GM21576 (cell line): ENCODE data around the gene CENPX.

Source experiments
- ATAC-seq: cut with Tn5 transposase; IDR thresholded peaks from one replicate; pipeline ENCODE4 v1.9.1; 2021; ENCODE audit warnings: mild to moderate bottlenecking, moderate library complexity; ENCODE audit not compliant: unreplicated experiment

Gene CENPX

GRCh38 chr17:82055023-82055964 is 32.6 kb upstream of the CENPX start:
- ATAC-seq = no peak

DNA sequence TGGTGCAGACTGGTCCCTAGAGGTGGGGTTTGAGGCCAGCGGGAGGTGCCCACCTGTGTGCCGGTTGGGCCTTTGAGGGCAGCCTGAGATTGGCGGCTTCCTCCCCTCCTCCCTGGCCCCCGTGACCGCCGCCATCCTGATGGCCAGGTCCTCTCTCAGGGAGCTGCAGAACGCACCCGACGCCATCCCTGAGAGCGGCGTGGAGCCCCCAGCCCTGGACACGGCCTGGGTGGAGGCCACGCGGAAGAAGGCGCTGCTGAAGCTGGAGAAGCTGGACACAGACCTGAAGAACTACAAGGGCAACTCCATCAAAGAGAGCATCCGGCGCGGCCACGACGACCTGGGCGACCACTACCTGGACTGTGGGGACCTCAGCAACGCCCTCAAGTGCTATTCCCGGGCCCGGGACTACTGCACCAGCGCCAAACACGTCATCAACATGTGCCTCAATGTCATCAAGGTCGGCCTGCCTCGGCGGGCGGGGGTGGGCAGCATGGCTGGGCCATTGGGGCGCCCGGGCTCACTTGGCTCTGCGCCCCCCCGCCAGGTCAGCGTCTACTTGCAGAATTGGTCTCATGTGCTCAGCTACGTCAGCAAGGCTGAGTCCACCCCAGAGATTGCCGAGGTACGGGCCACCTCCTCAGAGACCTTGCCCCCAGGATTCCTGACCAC is 31.8 kb upstream of the CENPX start:
- no peak for ATAC-seq

- ATAC-seq = no peak
Measured at GRCh38 chr17:82053556-82054263, 31.0 kb upstream of the CENPX start.

DNA sequence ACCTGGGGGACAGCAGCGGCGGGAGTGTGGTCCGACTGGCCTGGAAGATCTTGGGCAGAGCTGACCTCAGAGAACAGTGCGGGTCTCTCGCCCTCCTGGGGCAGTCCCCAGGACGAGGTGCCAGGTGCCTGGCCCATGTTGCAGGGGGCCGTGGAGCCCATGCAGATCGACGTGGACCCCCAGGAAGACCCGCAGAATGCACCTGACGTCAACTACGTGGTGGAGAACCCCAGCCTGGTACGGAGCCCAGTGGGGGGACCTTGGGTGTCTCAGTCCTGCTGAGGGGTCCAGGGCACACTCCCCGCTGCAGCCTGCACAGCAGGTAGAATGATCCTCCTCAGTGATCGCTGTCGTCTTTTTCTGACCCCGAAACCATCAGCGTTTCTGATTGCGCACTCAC is 30.5 kb upstream of the CENPX start:
- no peak for ATAC-seq

DNA sequence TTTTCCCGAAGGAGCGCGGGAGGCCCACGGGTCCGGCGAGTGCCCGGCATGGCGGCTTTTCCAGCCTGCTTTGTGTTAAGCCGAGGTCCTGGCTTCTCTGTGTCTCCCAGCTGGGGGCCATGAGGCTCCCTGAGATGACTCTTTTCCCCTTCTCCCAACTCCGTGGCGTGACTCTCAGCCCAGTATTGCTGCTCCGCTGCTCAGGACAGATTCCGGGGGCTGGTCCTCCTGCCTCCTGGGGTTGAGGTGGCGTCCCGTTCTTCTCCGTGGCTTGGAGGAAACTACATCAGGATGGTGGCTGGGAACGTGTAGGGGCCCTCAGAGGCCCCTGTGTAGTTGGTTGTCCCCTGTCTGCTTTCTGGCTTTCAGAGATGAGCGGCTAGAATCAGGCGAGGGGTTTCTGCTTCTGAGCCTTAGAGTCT is 30.0 kb upstream of the CENPX start:
- ATAC-seq = no peak

- ATAC-seq = peak; percentile 55
Measured at GRCh38 chr17:82051776-82052637, 29.3 kb upstream of the CENPX start, which contains the start of the genes GPS1 and RFNG. GPS1 (plus strand) TSS chr17:82051898; CDS start chr17:82051932, 34 bp downstream. RFNG (minus strand) TSS chr17:82051811; CDS start chr17:82051766, 45 bp downstream.

GRCh38 chr17:82050761-82051641 is 28.3 kb upstream of the CENPX start:
- ATAC-seq = no peak

GRCh38 chr17:82050152-82050760 is 27.6 kb upstream of the CENPX start:
- no peak for ATAC-seq

- ATAC-seq = no peak
Measured at GRCh38 chr17:82049521-82049971, 26.9 kb upstream of the CENPX start.

GRCh38 chr17:82049106-82049505 is 26.4 kb upstream of the CENPX start:
- ATAC-seq = no peak

GRCh38 chr17:82048571-82048971 is 25.9 kb upstream of the CENPX start:
- no peak for ATAC-seq

DNA sequence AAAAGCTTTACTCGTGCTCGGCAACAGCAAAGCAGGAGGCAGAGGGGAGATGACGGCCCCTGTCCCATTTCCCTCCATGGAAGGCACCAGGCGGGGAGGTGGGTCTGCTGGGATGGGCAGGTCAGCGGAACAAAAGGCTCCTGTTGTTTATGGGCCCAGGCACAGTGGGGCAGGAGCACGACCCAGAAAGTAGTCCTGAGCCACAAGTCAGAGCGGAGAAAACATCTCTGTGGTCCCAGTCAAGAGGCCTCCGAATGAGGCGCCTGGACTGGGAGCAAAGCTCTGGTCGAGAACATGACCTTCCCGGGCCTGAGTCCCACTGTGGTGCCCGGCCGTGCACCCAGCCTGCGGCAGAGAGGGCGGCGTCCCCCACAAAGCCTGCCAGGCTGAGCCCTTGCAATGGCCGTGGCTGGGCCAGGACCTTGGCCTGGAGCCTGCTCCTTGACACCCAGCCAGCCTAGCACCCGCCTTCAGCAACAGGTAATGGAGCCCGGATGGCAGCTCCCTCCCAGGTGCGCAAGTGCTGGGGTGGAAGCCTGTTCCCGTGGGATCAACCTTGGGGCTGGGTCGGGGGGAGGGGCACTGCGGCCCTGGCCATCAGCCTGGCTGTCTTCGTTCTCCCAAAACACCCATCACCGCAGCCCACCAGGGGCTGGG is 25.4 kb upstream of the CENPX start:
- ATAC-seq = no peak

DNA sequence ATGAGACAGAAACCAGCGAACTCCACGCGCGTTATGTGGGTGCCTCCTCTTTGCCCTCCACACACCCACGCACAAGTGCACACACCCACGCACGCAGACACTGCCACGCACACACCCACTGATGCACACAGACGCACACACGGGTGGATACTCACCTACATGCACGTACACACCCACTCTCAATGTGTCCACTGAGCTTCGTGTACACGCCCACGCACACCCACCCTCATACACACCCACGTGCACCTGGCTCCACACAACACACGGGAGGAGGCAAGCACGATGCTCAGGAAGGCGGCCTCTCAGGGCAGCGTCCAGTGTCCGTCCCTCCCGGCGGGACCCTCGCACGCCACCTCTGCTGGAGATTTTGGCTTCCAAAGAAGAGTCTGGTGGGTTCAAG is 24.7 kb upstream of the CENPX start:
- no peak for ATAC-seq

- ATAC-seq = no peak
Measured at GRCh38 chr17:82046903-82047302, 24.2 kb upstream of the CENPX start.

DNA sequence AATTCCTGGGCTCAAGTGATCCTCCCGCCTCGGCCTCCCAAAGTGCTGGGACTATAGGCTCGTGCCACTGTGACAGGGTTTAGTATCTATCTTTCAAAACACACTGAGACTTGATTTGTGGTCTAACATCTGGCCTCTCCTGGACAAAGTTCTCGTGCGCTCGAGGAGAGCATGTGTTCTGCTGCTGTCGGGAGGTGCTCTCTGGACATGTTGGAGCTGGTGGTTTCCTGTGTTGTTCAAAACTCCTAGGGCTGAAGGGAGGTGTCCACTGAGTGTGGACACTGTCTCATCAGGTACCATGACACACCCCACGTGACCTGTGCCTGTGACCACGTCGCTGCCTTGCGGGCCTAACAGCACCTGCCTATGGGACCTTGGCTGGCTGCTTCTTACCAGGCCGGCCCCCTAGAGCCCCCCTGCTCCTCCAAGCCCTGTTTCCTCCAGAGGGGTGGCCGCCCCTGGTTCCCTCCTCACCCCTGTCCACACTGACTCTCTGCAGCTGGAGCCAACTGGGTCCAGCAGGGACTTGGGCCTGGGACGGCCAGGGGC is 23.3 kb upstream of the CENPX start:
- no peak for ATAC-seq

GRCh38 chr17:82043507-82043906 is 20.8 kb upstream of the CENPX start:
- no peak for ATAC-seq

DNA sequence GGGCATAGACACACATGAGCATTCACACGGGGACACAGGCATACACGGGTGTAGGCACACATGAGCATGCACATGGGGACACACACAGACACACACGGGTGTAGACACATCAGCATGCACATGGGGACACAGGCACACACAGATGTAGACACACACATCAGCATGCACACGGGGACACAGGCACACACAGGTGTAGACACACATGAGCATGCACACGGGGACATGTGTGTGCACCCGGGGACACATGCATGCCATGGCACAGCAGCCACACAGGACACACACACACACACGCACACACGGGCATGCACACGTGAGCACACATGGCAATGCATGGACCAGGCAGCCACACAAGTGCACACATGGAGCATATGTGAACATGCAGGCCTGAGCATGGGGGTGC is 20.0 kb upstream of the CENPX start:
- no peak for ATAC-seq
